ENCODE results near the gene COG2. TPM values are rescaled to one million over a fixed set of nuclear protein-coding genes. Genes with fewer than 3 reads are reported as not detected.

Gene COG2
- total RNA-seq, 1 donor from 2014 or later: 8.4 TPM

- Histone ChIP-seq H3K36me3 (no peaks in the 10 kb centered on the region), H3K27me3 (no peaks in the 10 kb centered on the region), H3K4me3 (no peak overlapping the region), H3K27ac (no peak overlapping the region), H3K4me1 (no peaks in the 10 kb centered on the region), H3K9me3 (no peaks in the 10 kb centered on the region)
- intact Hi-C loops (cut with DNase I): no loop called here
- DNase-seq (ENCODE audit: low spot score in 2 of 2): no peak
- no peak for TF ChIP-seq CTCF (IDR thresholded peaks at IDR 0.05)
Measured at GRCh38 chr1:230701895-230702768, 59.9 kb downstream of the COG2 start.

DNA sequence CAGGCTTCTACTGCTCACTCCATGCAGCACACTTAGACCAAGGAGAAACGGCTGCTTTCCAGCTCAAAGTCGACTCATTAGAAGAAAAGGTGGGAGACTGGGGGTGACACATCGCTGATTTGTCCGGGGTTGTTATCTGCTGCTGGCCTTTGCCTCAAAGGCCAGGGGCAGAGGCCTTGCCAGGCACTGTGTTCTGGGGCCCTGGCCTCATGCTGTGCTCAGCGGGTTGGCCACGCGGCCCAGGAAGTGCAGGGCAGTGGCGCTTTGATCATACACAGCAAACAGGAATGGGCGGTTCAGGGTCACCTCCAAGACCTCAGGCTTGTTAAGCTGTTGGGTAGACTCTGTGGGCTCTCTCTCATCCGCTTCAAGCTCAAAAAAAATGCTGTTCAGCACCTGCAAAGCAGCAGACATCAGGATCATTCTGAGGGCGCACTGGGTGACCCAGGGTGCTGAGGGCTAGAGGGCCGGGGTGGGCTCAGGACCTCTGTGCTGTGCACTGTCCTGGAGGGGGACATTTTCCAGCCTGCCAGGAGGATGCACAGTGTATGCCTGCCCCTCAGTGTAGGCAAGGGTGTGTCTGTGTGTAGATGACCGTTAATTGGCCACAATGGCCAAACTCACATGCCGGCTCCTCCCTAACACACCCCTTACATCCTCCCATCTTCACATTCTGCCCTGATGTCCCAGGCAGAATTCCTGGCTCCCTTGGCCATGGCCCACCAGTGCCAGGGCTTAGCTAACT is 60.8 kb downstream of the COG2 start:
- TF ChIP-seq CTCF (IDR thresholded peaks at IDR 0.05): no peak
- Histone ChIP-seq H3K36me3 (no peaks in the 10 kb centered on the region), H3K4me1 (no peaks in the 10 kb centered on the region), H3K4me3 (no peak overlapping the region), H3K27ac (no peak overlapping the region), H3K27me3 (no peaks in the 10 kb centered on the region), H3K9me3 (no peaks in the 10 kb centered on the region)
- DNase-seq (ENCODE audit: low spot score in 2 of 2): no peak
- intact Hi-C loops (cut with DNase I): no loop called here

DNA sequence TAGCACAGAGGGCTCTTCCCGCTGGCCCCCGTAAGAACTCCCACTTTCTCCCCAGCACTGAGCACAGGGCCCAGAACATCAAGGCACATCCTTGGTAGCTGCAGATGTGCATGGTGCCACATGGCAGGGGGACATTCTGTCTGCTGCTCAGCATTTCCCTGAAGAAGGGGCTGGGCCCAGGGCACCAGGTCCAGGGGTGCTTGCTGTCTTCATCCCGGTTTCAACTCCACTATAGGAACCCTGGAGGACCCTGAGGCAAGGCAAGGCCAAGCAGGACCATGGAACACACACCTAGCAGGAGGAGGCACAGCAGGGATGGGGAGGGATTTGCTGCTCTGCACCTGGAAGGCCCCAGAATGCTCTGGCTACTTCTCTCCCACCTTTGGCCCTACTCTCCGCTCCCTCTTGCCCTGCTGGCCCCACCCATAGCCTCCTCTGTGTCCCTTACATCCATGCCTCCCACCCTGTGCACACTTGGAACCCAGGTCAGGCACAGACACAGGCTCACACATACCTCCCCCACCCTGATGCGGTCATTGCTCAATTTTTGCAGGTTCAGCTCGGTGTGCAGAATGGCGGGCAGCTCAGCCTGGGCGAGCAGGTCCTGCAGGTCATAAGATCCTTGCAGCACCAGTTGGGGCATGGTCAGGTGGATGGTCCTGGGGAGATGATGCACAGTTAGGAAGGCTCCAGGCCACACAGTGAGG is 61.6 kb downstream of the COG2 start:
- intact Hi-C loops (cut with DNase I): no loop called here
- H3K4me3 ChIP-seq: no peak overlapping the region
- no peak for DNase-seq (ENCODE audit: low spot score in 2 of 2)

GRCh38 chr1:230704830-230705229 is 62.5 kb downstream of the COG2 start:
- no peak for TF ChIP-seq CTCF (IDR thresholded peaks at IDR 0.05)
- no peak overlapping the region for H3K27ac ChIP-seq
- no peaks in the 10 kb centered on the region for H3K36me3 ChIP-seq
- intact Hi-C loops (cut with DNase I): no loop called here
- no peak for DNase-seq (ENCODE audit: low spot score in 2 of 2)
- H3K4me1 ChIP-seq: no peaks in the 10 kb centered on the region
- H3K9me3 ChIP-seq: no peaks in the 10 kb centered on the region
- no peaks in the 10 kb centered on the region for H3K27me3 ChIP-seq
- H3K4me3 ChIP-seq: no peak overlapping the region

More for the DNA sequence above, 61.6 kb downstream of the COG2 start:
- Histone ChIP-seq H3K27me3 (no peaks in the 10 kb centered on the region), H3K27ac (no peak overlapping the region), H3K9me3 (no peaks in the 10 kb centered on the region), H3K4me1 (no peaks in the 10 kb centered on the region), H3K36me3 (no peaks in the 10 kb centered on the region)
- TF ChIP-seq CTCF (IDR thresholded peaks at IDR 0.05): no peak

- no peaks in the 10 kb centered on the region for H3K9me3 ChIP-seq
- H3K27me3 ChIP-seq: no peaks in the 10 kb centered on the region
- no peaks in the 10 kb centered on the region for H3K4me1 ChIP-seq
- TF ChIP-seq CTCF (IDR thresholded peaks at IDR 0.05): no peak
- no peak for DNase-seq (ENCODE audit: low spot score in 2 of 2)
- no peaks in the 10 kb centered on the region for H3K36me3 ChIP-seq
- H3K4me3 ChIP-seq: no peak overlapping the region
- intact Hi-C loops (cut with DNase I): no loop called here
- H3K27ac ChIP-seq: no peak overlapping the region
Measured at GRCh38 chr1:230705289-230706019, 63.2 kb downstream of the COG2 start.

Data from ascending aorta (tissue), 2 donors.